HG02938 (cell line): ENCODE data around the gene PGPEP1.

Experiments used
- ATAC-seq: cut with Tn5 transposase; IDR thresholded peaks from one replicate; pipeline ENCODE4 v1.9.1; 2021; ENCODE audit warnings: mild to moderate bottlenecking, moderate library complexity; ENCODE audit not compliant: unreplicated experiment

Gene PGPEP1

GRCh38 chr19:18340190-18340989 is at the start of gene PGPEP1:
Gene PGPEP1, plus strand, starts transcription at chr19:18340598. Its CDS starts 84 bp downstream, at chr19:18340682.
- no peak for ATAC-seq

GRCh38 chr19:18291019-18291524 is 49.3 kb upstream of the PGPEP1 start:
- no peak for ATAC-seq

GRCh38 chr19:18291590-18292461 is 48.6 kb upstream of the PGPEP1 start:
- no peak for ATAC-seq

GRCh38 chr19:18292462-18292809 is 48.0 kb upstream of the PGPEP1 start:
- no peak for ATAC-seq

GRCh38 chr19:18292810-18293641 is 47.4 kb upstream of the PGPEP1 start:
- no peak for ATAC-seq

- no peak for ATAC-seq
Observed at GRCh38 chr19:18293642-18294466, 46.5 kb upstream of the PGPEP1 start.

GRCh38 chr19:18294467-18294864 is 45.9 kb upstream of the PGPEP1 start:
- no peak for ATAC-seq

- ATAC-seq: no peak
Observed at GRCh38 chr19:18295034-18295451, 45.4 kb upstream of the PGPEP1 start.

- no peak for ATAC-seq
Observed at GRCh38 chr19:18297308-18297707, 43.1 kb upstream of the PGPEP1 start.

- ATAC-seq: no peak
Observed at GRCh38 chr19:18298601-18299000, 41.8 kb upstream of the PGPEP1 start.

- ATAC-seq: no peak
Observed at GRCh38 chr19:18299654-18300053, 40.7 kb upstream of the PGPEP1 start.

GRCh38 chr19:18300930-18301717 is 39.3 kb upstream of the PGPEP1 start:
- no peak for ATAC-seq

GRCh38 chr19:18301718-18302111 is 38.7 kb upstream of the PGPEP1 start:
- ATAC-seq: no peak

GRCh38 chr19:18304208-18304457 is 36.3 kb upstream of the PGPEP1 start:
- ATAC-seq: no peak

GRCh38 chr19:18304458-18305310 is 35.7 kb upstream of the PGPEP1 start:
- no peak for ATAC-seq

- ATAC-seq: no peak
Observed at GRCh38 chr19:18306209-18306887, 34.0 kb upstream of the PGPEP1 start.

GRCh38 chr19:18306888-18307260 is 33.5 kb upstream of the PGPEP1 start:
- ATAC-seq: no peak

- ATAC-seq: no peak
Observed at GRCh38 chr19:18307271-18307681, 33.1 kb upstream of the PGPEP1 start.
